WERI-Rb-1 (cell line): ENCODE data around the gene BPIFB3.

ENCODE experiments used
- DNase-seq: peaks from one replicate; pipeline ENCODE4 v3.0.0-alpha.2; 2020
- H3K27ac ChIP-seq: fragments of 250-450 bp; sonication (Bioruptor Pico); 2 replicates; pipeline ENCODE4 v1.5.1; 2020; ENCODE audit warnings: mild to moderate bottlenecking, moderate library complexity
- H3K27me3 ChIP-seq: fragments of 250-450 bp; sonication (Bioruptor Pico); 2 replicates; pipeline ENCODE4 v1.5.1; 2021; ENCODE audit warnings: mild to moderate bottlenecking, low read depth, moderate library complexity; ENCODE audit not compliant: insufficient read depth, severe bottlenecking
- H3K36me3 ChIP-seq: fragments of 250-450 bp; sonication (Bioruptor Pico); 2 replicates; pipeline ENCODE4 v1.5.1; 2020; ENCODE audit warnings: mild to moderate bottlenecking, moderate library complexity
- H3K4me3 ChIP-seq: 2 replicates; pipeline ENCODE4 v1.5.1; 2011; ENCODE audit warnings: low read depth, mild to moderate bottlenecking, control low read depth, low read length
- H3K9me3 ChIP-seq: fragments of 250-450 bp; sonication (Bioruptor Pico); 2 replicates; pipeline ENCODE4 v1.5.1; 2021; ENCODE audit warnings: mild to moderate bottlenecking, moderate library complexity; ENCODE audit not compliant: severe bottlenecking
- TF ChIP-seq, protein P1 (sequence below): IDR thresholded peaks from 2 replicates; pipeline ENCODE4 v1.5.1; 2011; ENCODE audit warnings: low read depth, mild to moderate bottlenecking, control low read depth, inconsistent platforms, low read length

Gene BPIFB3

DNA sequence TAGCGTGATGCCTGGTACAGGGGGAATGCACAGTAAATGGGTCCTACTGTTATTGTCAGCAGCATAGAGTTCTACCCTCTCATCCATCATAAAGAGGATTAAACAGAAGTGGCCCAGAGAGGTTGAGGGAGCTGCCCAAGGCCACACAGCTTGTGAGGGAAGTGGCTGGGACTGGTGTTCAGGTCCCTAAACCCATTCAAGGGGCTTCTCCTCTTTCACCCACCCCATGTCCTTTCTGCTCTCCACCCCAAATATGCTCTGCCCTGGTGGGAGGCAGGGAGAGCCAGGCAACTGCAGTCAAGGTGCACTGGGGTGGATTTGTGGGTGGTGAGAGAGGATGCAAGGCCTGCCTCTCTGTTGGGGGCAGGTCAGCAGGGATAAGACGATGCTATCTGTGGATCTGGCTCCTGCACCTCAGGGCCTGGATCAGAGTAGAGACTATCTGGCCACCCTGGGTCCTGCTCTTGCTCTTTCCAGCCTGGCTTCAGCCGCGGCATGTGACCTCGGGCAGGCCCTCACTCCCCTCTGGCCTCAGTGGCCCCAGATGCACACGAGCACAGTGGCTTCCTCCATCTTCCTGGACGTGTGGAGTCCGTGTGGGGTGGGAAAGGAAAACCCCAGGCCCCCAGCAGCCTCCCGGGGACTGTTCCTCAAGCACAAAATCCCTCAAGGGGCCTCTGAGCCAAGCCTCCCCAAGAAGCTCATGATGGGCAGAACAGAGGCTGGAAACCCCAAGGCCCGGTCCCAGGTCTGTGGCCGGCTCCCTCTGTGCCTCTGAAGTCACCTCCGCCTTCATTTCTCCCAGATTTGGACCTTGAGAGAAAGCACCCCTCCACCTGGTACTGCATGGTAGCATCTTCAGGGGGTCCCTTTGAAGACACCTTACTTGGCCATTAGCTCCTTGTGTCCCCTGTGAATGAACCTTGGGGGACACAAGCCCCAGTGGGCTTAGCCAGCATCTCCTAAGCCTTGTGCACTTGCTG is 25.6 kb upstream of the BPIFB3 start:
- DNase-seq, result no peak
- Histone ChIP-seq H3K4me3 (no peak overlapping the region), H3K36me3 (no peaks in the 10 kb centered on the region), H3K9me3 (no peaks in the 10 kb centered on the region), H3K27me3 (no peaks in the 10 kb centered on the region), H3K27ac (no peak overlapping the region)
- TF ChIP-seq, protein P1, sequence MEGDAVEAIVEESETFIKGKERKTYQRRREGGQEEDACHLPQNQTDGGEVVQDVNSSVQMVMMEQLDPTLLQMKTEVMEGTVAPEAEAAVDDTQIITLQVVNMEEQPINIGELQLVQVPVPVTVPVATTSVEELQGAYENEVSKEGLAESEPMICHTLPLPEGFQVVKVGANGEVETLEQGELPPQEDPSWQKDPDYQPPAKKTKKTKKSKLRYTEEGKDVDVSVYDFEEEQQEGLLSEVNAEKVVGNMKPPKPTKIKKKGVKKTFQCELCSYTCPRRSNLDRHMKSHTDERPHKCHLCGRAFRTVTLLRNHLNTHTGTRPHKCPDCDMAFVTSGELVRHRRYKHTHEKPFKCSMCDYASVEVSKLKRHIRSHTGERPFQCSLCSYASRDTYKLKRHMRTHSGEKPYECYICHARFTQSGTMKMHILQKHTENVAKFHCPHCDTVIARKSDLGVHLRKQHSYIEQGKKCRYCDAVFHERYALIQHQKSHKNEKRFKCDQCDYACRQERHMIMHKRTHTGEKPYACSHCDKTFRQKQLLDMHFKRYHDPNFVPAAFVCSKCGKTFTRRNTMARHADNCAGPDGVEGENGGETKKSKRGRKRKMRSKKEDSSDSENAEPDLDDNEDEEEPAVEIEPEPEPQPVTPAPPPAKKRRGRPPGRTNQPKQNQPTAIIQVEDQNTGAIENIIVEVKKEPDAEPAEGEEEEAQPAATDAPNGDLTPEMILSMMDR, result no peak

DNA sequence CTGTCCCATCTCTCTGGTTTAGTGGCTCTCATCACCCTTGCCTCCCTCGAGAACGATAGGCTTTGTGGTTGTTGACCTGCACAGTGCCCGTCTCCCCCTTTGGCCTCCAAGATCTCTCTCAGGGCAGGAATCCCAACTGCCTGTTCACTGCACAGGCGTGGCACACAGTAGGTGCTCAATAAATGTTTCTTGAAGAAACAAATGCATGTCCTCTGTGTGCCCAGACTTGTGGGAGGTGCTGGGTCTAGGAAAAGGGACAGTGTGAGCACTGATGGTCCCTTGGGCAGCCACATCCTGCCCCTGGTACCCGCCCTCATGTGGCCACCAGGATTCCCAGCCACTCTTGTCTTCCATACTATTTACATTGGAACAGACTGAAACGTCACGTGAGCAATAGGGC is 24.8 kb upstream of the BPIFB3 start:
- Histone ChIP-seq H3K4me3 (no peak overlapping the region), H3K36me3 (no peaks in the 10 kb centered on the region), H3K27ac (no peak overlapping the region), H3K9me3 (no peaks in the 10 kb centered on the region), H3K27me3 (no peaks in the 10 kb centered on the region)
- DNase-seq, result no peak
- TF ChIP-seq, protein P1, result no peak

DNA sequence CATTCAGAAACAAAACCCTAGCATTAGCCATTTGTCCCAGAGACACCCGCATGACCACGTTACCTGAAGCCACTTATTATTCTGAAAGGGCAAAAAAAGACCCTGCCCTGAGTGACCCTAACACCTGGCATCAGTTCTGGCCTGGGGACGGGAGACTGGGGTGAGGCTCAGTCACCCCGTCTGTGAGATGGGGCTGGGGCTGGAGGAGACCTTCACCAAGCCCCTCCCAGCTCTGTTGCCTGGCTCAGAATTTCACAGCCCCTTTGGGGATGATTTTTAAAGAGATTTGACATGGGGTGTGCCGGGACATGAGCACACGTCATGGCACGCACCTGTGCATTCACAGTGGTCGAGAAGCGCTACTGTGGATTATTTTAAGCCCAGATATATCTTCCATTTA is 23.6 kb upstream of the BPIFB3 start:
- DNase-seq, result no peak
- Histone ChIP-seq H3K27ac (no peak overlapping the region), H3K4me3 (no peak overlapping the region), H3K27me3 (no peaks in the 10 kb centered on the region), H3K9me3 (no peaks in the 10 kb centered on the region), H3K36me3 (no peaks in the 10 kb centered on the region)
- TF ChIP-seq, protein P1, result no peak

DNA sequence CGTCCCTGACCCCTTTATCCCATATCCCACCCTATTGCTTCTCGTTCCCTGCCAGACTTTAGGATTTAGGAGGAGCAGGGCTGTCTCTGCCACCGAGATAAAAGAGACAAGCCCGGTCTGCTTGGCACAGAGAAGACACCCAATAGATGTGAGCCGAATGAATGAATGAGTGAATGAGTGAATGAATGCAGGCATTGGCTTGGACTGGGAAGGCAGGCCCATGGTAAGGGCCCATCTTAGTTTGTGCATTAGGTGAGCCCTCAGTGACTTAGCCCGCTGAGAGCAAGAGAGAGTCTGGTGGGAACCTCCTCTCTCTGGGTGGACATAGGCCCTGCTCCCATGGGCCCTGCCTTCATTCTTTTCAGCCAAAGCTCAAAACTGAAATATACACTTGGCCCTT is 23.1 kb upstream of the BPIFB3 start:
- Histone ChIP-seq H3K4me3 (no peak overlapping the region), H3K27ac (no peak overlapping the region), H3K36me3 (no peaks in the 10 kb centered on the region), H3K27me3 (no peaks in the 10 kb centered on the region), H3K9me3 (no peaks in the 10 kb centered on the region)
- DNase-seq, result no peak
- TF ChIP-seq, protein P1, result no peak

DNA sequence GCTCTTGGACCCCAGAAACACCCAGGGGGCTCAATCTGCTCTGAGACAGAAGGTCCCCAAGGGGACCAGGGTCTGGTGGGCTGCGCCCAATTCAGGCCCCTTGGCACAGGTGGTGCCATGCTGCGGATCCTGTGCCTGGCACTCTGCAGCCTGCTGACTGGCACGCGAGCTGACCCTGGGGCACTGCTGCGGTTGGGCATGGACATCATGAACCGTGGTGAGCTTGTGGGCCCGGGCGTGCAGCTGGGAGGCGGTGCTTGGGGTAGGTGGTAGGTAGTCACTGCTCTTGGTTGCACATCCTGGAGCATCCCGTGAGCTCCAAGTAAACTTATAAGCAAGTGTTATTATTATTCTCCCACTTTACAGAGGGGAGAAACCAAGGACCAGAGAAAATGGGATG is 22.2 kb upstream of the BPIFB3 start, which contains the start of gene BPIFB6:
Gene BPIFB6 (plus strand): TSS at position 118 of the 400 bp plus-strand sequence. CDS start 0 bp downstream, at position 118.
- H3K4me3 ChIP-seq, result no peak within 1 kb of the TSS
- H3K27me3 ChIP-seq, result no peaks in the 10 kb centered on the region
- no peaks in the 10 kb centered on the region for H3K9me3 ChIP-seq
- TF ChIP-seq, protein P1, result no peak
- H3K27ac ChIP-seq, result no peak within 1 kb of the TSS
- H3K36me3 ChIP-seq, result no peaks in the 10 kb centered on the region
- no peak for DNase-seq

DNA sequence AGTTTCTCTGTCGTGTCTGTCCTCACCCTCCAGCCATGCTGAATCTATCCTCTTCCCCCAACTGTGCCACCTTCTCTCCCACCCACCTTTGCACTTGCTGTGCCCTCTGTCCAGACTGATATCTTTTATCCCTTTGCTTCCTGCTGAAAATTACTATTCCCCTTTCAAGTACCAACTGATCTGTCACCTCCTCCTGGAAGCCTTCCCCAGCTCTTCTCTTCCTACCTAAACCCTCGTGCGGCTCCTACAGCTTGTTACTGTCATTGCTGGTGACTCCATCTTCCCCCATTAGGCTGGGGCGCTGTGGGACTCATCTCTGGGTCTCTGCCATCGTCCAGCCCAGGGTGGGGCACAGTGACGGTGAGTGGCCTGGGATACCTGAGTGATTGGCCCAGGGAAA is 21.1 kb upstream of the BPIFB3 start:
- Histone ChIP-seq H3K36me3 (no peaks in the 10 kb centered on the region), H3K27ac (no peak overlapping the region), H3K4me3 (no peak overlapping the region), H3K9me3 (no peaks in the 10 kb centered on the region), H3K27me3 (no peaks in the 10 kb centered on the region)
- TF ChIP-seq, protein P1, result no peak
- DNase-seq, result no peak
